NCI-H1417 treated with DMSO at 0.1 percent for 48 hours (cell line): ENCODE results near the gene EPB41L3.

Experiments used
- DNase-seq: peaks from one replicate; lab custom pipeline; 2025; lab: John Stamatoyannopoulos, UW

The EPB41L3 gene

DNA sequence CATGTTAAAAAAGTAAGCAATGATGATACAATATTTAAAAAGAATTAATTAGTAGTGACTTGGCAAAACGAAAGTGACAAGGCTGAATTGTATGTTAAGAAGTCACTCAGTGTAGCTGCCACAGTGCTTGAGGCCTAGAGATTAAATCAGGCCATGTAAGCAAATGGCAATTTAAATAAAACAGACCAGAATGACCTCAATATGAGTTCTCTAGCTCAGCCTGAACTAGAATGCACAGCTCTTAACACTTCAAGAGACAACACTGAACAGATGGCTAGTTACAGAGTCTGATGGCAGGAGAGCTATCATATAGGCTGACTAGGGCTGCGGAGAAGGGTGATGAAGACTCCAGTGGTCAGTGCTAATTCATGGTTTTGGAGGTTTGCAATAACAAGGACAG lies 130.3 kb downstream of the EPB41L3 start:
- no peak for DNase-seq

DNA sequence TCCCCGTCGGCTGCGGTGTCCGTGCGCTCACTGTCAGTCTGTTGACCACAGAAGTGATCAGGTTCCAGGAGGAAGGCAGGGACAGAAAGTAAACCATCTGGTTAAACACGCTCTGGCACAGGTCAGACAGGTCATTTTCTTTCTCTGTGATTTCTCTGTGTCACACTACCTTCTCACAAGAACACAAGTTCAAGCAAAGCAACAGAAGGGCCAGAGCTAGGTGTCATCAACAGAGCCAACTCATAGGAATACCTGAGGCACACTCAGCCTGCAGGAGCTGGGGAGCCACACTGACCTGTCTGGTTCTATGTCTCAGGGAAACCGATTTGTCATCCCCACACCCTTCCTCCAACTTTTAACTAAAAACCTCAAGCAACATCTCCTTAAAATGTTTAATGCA lies 133.2 kb downstream of the EPB41L3 start:
- DNase-seq, result no peak

DNA sequence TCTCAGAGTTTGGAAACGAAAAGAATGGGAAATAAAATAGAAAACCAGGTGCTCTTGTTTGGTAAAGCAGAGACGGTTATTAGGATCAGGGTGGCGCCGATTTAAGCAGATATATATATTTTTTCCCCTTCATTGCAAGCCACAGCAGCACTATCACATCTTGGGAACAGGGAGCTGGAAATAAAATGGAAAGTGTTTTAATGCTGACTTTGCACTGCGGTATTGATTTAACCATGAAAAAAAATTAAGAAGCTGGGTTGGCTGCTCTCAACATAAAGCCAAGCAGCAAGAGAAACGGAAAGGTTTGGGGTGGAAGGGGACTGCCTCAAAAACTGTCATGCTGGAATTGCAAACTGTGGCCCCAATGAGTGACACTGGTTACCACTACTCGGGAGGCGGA lies 145.5 kb downstream of the EPB41L3 start:
- no peak for DNase-seq

DNA sequence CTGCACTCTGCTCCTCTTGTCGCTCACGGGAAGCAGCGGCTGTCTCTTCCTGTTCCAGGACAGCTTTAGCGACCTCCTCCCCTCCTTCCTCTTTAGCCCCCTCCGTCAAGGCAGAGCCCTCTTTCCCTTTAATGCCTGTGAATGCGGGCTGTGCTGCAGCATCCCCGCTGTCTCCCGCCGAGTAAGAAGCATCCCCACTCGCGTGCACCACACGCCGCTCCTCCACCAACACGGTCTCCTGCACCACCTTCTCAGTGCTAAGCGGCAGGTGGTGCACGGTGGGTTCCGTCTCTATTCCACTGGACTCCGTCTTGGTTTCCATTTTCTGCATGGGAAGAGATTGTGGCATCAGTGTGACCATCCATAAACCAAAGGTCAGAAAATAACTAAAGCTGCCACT lies 146.7 kb downstream of the EPB41L3 start:
- no peak for DNase-seq

DNA sequence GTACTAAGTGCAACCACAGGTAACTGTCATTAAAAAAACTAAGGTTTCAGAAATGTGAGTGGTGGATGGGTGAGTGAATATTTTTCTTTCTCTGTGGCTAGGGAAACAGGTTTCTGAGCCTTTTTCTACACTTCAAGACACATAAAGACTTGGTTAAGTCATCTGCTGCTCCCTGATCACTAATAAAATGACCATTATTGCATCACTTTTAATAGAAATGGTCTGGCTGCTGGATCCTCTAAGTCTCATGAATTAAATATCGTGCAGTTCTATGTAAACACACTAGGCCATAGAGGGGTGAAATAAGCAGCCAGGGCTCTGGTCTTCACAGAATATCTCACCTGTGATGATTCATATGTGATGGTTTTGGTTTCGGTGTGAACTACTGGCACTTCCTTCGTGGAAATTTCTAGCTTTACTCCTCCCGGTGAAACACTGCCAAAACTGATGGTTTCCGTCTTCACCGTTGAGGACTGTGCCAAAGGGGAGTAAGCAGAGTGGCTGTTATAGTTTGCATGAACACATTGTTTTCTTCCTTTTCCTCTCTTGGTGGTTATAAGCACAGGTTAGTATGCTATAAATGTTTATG lies 147.8 kb downstream of the EPB41L3 start:
- DNase-seq, result no peak

DNA sequence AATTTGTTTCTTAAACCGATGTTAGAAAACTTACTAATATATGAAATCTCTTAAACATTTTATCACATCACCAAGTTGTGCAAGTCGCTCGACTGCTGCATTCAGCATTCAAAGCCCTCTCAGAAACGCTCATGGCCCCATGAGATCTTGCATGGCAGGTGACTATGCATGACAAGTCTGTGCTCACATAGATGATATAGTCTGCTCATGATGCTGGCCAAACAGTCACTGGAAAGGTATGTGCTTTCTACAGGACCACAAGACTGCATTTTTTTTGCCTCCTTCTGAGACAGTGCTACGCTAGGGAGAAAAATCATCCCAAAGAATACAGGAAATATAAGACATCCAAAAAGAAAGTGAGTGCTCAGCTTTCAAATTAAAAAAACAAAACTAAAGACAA lies 150.0 kb downstream of the EPB41L3 start:
- no peak for DNase-seq

DNA sequence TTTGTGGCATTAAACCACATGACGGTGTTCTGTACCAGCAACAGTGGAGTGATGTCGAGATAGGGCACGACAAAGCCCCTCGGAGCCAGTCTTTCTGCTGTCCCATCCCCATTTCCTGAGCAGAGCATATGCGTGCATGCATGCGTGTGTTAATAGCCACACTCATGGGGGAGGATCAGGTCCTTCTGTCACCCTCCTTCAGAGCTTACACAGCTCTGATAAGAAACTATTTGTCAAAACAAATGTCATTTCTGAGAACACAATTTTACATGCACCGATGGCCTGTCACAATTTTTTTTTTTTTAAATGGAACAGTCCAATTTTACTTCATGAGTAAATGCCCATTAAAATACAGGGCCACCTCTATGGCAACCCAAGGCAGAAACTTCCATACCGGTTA lies 152.4 kb downstream of the EPB41L3 start:
- no peak for DNase-seq

DNA sequence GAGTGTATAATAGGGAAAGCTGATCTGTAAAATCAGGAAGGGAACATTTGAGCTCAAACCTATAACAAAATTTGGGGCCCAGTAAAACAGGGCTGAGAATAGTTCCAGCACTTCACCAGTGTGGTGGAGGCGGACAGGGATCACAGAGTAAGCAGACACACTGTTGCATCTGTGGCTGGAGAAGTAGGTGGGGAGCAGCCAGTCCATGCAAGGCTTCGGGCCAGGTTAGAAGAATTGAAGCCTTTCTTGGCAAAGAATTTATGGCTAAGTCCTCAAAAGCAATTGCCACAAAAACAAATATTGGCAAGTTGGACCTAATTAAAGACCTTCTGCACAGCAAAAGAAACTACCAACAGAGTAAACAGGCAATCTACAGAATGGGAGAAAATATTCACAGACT lies 154.4 kb downstream of the EPB41L3 start:
- DNase-seq, result no peak

DNA sequence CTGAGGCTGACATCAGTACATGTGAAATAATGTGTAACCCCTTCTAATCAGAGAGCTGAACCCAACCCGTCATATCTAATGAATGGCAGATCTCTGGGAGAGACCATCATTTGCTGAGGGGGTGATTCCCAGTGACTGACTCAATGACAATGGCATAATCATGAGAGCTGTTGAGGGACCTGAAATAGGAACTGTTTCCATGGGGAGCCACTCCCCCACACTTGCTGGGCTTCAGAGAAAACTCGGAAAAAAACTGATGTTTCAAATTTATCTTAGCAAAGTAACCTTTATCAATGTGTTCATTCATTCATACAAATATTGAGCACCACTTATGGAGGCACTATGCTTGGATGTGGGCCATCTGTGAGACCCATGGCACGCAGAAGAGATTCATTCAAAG lies 154.9 kb downstream of the EPB41L3 start:
- no peak for DNase-seq

DNA sequence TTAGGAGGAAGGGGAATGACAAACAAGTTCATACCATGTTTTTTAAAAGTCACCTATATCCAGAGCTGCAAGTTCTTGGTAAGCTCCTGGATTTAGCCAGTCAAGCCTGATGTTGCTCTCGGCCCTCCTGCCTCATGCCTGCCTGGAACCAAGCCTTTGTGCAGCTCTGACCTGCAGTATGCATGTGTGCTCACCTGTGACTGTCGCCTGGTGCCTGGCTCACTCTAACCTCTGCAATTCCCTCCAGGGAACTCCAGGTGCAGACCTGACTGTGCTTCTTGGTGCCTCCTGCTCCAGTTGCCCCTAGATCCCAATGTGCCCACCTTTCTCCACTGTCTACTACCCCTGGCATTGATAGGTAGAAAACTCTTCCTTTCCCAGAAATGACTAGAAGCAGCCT lies 163.2 kb downstream of the EPB41L3 start:
- DNase-seq, result no peak

DNA sequence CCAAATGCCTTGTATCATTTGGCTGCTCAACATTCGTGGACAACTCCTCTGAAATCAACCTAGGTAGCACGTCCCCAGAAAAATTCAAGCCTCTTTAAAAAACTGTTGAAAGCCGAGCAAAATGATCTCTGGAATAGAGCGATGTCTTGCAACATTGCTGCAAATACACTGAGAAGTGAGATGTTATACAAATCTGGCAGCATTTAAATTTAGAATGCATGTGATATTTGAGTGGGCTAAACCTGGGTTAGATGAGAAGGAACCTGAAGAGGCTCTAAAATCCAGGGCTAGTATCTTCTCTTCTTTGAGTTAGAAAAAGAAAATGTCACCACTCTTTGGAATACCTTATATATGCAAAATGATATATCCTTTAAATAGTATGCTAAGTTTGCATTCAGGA lies 166.8 kb downstream of the EPB41L3 start:
- no peak for DNase-seq

DNA sequence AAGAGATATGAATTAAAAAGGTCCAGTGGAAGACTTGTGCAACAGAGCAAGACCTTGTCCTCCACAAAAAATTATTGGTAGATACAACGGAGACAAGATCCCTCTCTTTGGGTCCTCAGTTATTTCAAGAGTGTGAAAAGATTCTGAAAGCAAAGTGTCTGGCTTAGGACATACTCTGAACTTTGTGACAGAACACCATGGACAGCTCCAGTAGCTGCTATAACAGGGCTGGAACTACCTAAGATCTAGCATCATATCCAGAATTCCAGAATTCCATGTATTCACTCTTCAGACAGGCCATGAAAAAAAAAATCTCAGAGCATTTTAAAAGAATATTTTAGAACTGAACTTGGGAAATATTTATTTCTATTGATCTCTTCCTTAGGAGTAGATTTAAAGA lies 173.5 kb downstream of the EPB41L3 start:
- DNase-seq, result no peak

DNA sequence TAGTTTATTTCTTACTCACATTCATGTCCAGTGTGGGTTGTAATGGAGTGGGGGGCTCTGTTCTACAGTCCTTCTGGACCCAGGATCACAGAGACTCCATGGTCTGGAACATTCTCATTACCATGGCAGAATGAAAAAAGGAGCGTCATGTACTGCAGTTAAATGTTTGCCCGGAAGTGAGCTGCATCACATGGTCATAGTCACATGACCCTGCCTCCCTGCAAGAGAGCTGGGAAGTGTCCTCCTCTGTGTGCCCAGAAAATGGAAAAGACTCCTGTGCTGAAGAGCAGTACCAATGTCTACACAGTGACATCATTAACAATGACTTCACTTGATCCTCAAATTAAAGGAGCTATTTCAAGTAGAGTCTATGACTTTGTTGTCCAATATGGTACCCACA lies 174.3 kb downstream of the EPB41L3 start:
- DNase-seq, result no peak

DNA sequence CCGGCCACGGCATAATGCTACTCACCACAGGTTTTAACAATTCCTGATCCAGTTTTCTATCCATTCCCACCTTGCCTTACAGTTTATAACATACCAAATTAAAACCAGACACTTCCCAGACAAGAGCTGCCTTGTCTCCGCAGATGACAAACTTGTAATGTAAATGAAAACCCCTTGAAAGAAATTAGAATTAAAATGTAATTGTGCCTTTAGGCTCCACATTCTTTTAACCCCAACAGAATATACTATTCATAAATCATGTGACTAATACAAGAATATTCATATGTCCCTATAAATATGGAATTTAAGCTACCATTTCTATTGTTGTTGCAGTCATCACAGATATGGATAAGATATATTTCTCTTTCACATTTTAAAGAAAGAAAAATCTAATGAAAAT lies 178.4 kb downstream of the EPB41L3 start:
- no peak for DNase-seq

DNA sequence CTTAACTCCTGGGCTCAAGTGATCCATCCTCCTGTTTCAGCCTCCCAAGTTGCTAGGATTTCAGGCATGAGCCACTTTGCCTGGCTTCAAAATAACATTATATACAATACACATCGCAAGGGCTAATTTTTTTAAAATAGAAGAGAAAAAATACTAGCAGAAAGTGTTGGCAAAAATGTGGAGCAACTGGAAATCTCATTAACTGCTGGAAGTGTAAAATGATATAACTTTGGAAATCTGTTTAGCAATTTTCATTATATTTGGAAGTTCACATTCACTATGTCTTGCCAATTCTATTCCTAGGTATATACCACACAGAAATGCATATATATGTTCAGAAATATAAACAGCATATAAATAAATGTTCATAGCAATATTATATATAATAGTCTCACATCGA lies 193.2 kb downstream of the EPB41L3 start:
- DNase-seq, result no peak
